ENCODE measurements around the gene SCAMP2.

The SCAMP2 gene

DNA sequence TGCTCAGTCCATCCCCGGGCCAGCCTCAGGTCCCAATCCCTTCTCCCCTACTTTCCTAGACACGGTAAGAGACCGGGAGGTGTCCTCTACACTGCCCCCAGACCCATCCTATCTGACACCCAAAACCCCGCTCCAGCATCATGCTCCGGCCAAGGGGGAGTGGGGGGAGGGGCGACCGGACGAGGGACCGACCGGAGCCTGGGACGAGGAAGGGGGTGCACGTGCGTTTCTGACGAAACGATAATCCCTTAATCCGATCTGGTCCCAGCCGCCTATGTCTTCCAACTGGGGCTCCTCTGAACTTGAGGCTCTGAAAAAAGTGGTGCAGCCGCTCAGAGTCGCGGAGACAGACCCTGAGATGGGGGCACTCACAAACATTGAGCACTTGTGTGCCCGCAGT is 46.2 kb downstream of the SCAMP2 start:
- Histone ChIP-seq H3K36me3 (replicated peaks; ENCODE audit: low read depth, low read length) (no peaks in the 10 kb centered on the region), H3K4me2 (ENCODE audit: low read length) (no peak overlapping the region), H3K9ac (ENCODE audit: low read length) (no peak overlapping the region), H3K27me3 (ENCODE audit: low read depth, low read length) (0 out of 2 replicates have a peak, but pooled peaks cover 2% of the 10 kb centered on the region), H3K4me1 (ENCODE audit: low read length) (peaks cover 26% of the 10 kb centered on the region), H3K79me2 (ENCODE audit: low read length) (no peaks in the 10 kb centered on the region), H4K20me1 (ENCODE audit: insufficient read depth, low read length) (no peaks in the 10 kb centered on the region), H2AFZ (ENCODE audit: low read depth, low read length) (no peak overlapping the region), H3K9me3 (ENCODE audit: insufficient read depth, low read length) (no peaks in the 10 kb centered on the region), H3K27ac (ENCODE audit: low read length) (no peak overlapping the region), H3K4me3 (ENCODE audit: low read length) (no peak overlapping the region)
- TF ChIP-seq EZH2phosphoT487 (IDR thresholded peaks at IDR 0.05; ENCODE audit: low read depth): no peak
- TF ChIP-seq, protein P1, sequence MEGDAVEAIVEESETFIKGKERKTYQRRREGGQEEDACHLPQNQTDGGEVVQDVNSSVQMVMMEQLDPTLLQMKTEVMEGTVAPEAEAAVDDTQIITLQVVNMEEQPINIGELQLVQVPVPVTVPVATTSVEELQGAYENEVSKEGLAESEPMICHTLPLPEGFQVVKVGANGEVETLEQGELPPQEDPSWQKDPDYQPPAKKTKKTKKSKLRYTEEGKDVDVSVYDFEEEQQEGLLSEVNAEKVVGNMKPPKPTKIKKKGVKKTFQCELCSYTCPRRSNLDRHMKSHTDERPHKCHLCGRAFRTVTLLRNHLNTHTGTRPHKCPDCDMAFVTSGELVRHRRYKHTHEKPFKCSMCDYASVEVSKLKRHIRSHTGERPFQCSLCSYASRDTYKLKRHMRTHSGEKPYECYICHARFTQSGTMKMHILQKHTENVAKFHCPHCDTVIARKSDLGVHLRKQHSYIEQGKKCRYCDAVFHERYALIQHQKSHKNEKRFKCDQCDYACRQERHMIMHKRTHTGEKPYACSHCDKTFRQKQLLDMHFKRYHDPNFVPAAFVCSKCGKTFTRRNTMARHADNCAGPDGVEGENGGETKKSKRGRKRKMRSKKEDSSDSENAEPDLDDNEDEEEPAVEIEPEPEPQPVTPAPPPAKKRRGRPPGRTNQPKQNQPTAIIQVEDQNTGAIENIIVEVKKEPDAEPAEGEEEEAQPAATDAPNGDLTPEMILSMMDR (IDR thresholded peaks at IDR 0.05; ENCODE audit: low read depth, low read length): no peak

DNA sequence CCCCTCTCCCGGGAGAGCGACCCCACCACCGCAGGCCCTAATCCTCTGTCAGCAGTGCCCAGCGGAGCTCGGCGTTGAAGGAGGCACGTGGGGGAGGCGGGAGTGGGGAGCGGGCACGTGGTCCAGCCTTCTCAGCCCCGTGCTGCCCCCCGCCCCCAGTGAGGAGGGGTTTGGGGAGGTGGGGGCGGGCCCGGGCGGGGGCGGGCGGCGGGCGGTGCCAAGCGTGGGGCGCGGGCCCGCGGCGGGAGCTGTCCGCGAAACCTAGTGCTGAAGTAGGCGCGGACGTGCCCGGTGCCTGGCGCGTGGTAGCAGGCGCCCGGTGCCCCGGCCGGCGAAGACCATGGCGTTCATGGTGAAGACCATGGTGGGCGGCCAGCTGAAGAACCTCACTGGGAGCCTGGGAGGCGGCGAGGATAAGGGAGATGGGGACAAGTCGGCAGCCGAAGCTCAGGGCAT is 46.8 kb downstream of the SCAMP2 start, which contains the start of gene CPLX3:
CPLX3 (plus strand) TSS at position 264 of the 456 bp plus-strand sequence; CDS start at position 341, 77 bp downstream.
- H2AFZ ChIP-seq (ENCODE audit: low read depth, low read length): no peak within 1 kb of the TSS
- no peaks in the 10 kb centered on the region for H4K20me1 ChIP-seq (ENCODE audit: insufficient read depth, low read length)
- no peaks in the 10 kb centered on the region for H3K9me3 ChIP-seq (ENCODE audit: insufficient read depth, low read length)
- H3K27ac ChIP-seq (ENCODE audit: low read length): no peak within 1 kb of the TSS
- no peak within 1 kb of the TSS for H3K4me2 ChIP-seq (ENCODE audit: low read length)
- TF ChIP-seq EZH2phosphoT487 (IDR thresholded peaks at IDR 0.05; ENCODE audit: low read depth): no peak
- TF ChIP-seq, protein P1 (IDR thresholded peaks at IDR 0.05; ENCODE audit: low read depth, low read length): no peak
- H3K9ac ChIP-seq (ENCODE audit: low read length): no peak within 1 kb of the TSS
- no peaks in the 10 kb centered on the region for H3K79me2 ChIP-seq (ENCODE audit: low read length)
- H3K4me1 ChIP-seq (ENCODE audit: low read length): peaks cover 31% of the 10 kb centered on the region
- 0 out of 2 replicates have a peak, but pooled peaks cover 2% of the 10 kb centered on the region for H3K27me3 ChIP-seq (ENCODE audit: low read depth, low read length)
- no peak within 1 kb of the TSS for H3K4me3 ChIP-seq (ENCODE audit: low read length)
- H3K36me3 ChIP-seq (replicated peaks; ENCODE audit: low read depth, low read length): no peaks in the 10 kb centered on the region

DNA sequence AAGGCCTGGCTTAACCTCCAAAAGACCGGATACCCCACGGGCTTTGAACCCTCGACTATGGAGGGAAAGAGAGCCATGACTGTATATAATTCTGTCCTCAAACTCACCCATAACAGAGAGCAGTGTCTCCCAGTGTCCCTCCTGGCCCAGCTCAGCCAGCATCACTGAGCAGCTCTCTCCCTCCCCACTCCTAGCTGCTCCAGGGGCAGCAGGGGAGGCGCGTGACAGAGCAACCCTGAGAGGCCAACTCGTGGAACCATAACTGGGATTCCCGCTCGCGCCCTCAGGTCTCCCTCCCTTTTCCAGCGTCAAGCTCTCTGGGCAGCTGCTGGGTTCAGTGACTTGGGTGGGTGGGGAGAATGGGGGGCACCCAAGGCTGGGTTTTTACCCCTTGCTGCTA is 47.3 kb downstream of the SCAMP2 start:
- Histone ChIP-seq H3K4me1 (ENCODE audit: low read length) (peaks cover 37% of the 10 kb centered on the region), H2AFZ (ENCODE audit: low read depth, low read length) (no peak overlapping the region), H3K79me2 (ENCODE audit: low read length) (no peaks in the 10 kb centered on the region), H3K4me2 (ENCODE audit: low read length) (no peak overlapping the region), H3K4me3 (ENCODE audit: low read length) (no peak overlapping the region), H3K36me3 (replicated peaks; ENCODE audit: low read depth, low read length) (no peaks in the 10 kb centered on the region), H3K9ac (ENCODE audit: low read length) (no peak overlapping the region), H3K27me3 (ENCODE audit: low read depth, low read length) (0 out of 2 replicates have a peak, but pooled peaks cover 2% of the 10 kb centered on the region), H4K20me1 (ENCODE audit: insufficient read depth, low read length) (no peaks in the 10 kb centered on the region), H3K27ac (ENCODE audit: low read length) (no peak overlapping the region), H3K9me3 (ENCODE audit: insufficient read depth, low read length) (no peaks in the 10 kb centered on the region)
- TF ChIP-seq, protein P1 (IDR thresholded peaks at IDR 0.05; ENCODE audit: low read depth, low read length): no peak
- no peak for TF ChIP-seq EZH2phosphoT487 (IDR thresholded peaks at IDR 0.05; ENCODE audit: low read depth)

DNA sequence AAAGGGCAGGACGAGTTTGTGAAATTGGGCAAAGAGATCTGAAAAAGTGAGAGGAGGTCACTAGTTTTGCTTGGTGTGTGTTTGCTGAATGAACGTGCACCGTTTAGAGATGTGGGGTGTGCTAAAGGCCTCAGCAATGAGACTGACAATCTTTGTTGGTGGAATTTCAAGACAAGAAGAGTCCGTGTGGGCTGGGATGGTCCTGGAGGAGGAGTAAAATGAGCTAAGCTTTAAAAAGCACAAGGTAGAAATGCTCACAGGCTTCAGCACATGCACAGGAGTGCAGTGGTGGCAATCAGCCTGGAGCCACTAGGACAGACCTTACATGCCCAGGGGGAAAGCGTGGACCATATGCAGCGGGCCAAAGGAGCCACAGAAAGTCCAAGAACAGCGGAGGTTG is 48.2 kb downstream of the SCAMP2 start:
- TF ChIP-seq EZH2phosphoT487 (IDR thresholded peaks at IDR 0.05; ENCODE audit: low read depth): no peak
- TF ChIP-seq, protein P1 (IDR thresholded peaks at IDR 0.05; ENCODE audit: low read depth, low read length): no peak

More for the DNA sequence above, 48.2 kb downstream of the SCAMP2 start:
- no peak overlapping the region for H3K4me3 ChIP-seq (ENCODE audit: low read length)
- H3K9ac ChIP-seq (ENCODE audit: low read length): no peak overlapping the region
- H4K20me1 ChIP-seq (ENCODE audit: insufficient read depth, low read length): no peaks in the 10 kb centered on the region
- H3K4me1 ChIP-seq (ENCODE audit: low read length): peaks cover 37% of the 10 kb centered on the region
- 0 out of 2 replicates have a peak, but pooled peaks cover 2% of the 10 kb centered on the region for H3K27me3 ChIP-seq (ENCODE audit: low read depth, low read length)
- H3K27ac ChIP-seq (ENCODE audit: low read length): no peak overlapping the region
- no peaks in the 10 kb centered on the region for H3K9me3 ChIP-seq (ENCODE audit: insufficient read depth, low read length)
- no peak overlapping the region for H3K4me2 ChIP-seq (ENCODE audit: low read length)
- H3K36me3 ChIP-seq (replicated peaks; ENCODE audit: low read depth, low read length): no peaks in the 10 kb centered on the region
- H3K79me2 ChIP-seq (ENCODE audit: low read length): no peaks in the 10 kb centered on the region
- no peak overlapping the region for H2AFZ ChIP-seq (ENCODE audit: low read depth, low read length)
